ENCODE data around the gene TLE4. TPM values are rescaled to one million over a fixed set of nuclear protein-coding genes. Genes with fewer than 3 reads are reported as not detected.

The TLE4 gene
- total and polyA plus RNA-seq, 2 of the 4 experiments (the other 2 are of a cell fraction), result 68.0 to 78.1 TPM

DNA sequence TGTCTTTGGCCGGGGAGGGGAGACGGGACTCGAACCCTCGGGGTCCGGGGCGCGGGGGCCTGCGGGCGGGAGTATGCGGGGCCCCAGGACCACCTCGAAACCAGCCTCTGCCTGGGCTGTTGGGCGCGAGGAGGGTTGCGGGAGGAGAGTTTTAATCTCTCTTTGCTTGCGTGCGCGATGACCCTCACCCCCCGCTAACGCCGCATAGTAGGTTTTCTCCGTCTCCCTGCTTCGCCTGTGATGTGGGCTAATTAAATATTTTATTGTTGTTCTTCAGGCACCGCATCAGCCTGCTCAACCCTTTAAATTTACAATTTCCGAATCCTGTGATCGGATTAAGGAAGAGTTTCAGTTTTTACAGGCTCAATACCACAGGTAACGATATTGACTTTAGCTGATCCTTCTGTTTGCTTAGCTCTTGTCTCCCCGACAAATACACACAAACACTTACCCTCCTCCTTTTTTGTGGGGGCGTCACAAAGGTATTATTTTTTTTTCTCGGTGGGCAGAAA, 1.7 kb downstream of the TLE4 start:
- Histone ChIP-seq H3K36me3 (ENCODE audit: control insufficient read depth, insufficient read depth, low read length) (no peaks in the 10 kb centered on the region), H2BK120ac (ENCODE audit: low read depth, low read length) (peak overlapping the region; percentile 65; the same call in 1 of the 2 replicates), H3K9me1 (ENCODE audit: insufficient read depth, low read length) (peaks cover 3% of the 10 kb centered on the region; the same call in 1 of the 2 replicates), H3K9me3 (ENCODE audit: control insufficient read depth, insufficient read depth, low read length) (no peaks in the 10 kb centered on the region), H2BK5ac (ENCODE audit: low read depth, low read length, poor library complexity, severe bottlenecking) (peak overlapping the region; percentile 82), H3K14ac (replicated peaks; ENCODE audit: low read depth, low read length) (peak overlapping the region; percentile 90), H3K4me2 (ENCODE audit: low read depth, low read length) (peak overlapping the region; percentile 83), H3K79me1 (ENCODE audit: low read depth in 1 of 2, low read length in 2 of 2) (peaks cover 12 to 33% of the 10 kb centered on the region in 2 experiments; a peak in 3 of 4 replicates), H2BK15ac (ENCODE audit: low read depth, low read length) (0 out of 3 replicates have a peak overlapping the region, but pooled peaks have one; percentile 77), H3K9ac (ENCODE audit: low read depth, low read length) (peak overlapping the region; percentile 95), H4K8ac (ENCODE audit: low read depth in 2 of 2, low read length in 2 of 2) (peak overlapping the region; percentile 67 to 80), H3K23ac (ENCODE audit: low read depth, low read length) (peak overlapping the region; percentile 93), H3K27ac (ENCODE audit: insufficient read depth, low read length) (peak overlapping the region; percentile 63), H4K5ac (ENCODE audit: low read depth, low read length) (peak overlapping the region; percentile 14), H4K20me1 (ENCODE audit: insufficient read depth, low read length) (no peaks in the 10 kb centered on the region), H2BK20ac (ENCODE audit: low read depth, low read length) (peak overlapping the region; percentile 38; the same call in 1 of the 2 replicates), H3K4me3 (ENCODE audit: insufficient read depth, low read depth, low read length) (peak overlapping the region; percentile 83), H3K18ac (ENCODE audit: low read depth, low read length) (peak overlapping the region; percentile 51), H2AFZ (replicated peaks; ENCODE audit: low read length, poor library complexity) (peak overlapping the region; percentile 85), H3K4ac (ENCODE audit: low read depth, low read length) (peak overlapping the region; percentile 67), H2AK9ac (replicated peaks; ENCODE audit: low read depth, low read length, poor library complexity) (peak overlapping the region; percentile 70), H2AK5ac (ENCODE audit: low read depth, low read length) (peak overlapping the region; percentile 12; the same call in 1 of the 2 replicates), H3K4me1 (ENCODE audit: control insufficient read depth, insufficient read depth, low read length) (peaks cover 4% of the 10 kb centered on the region), H4K91ac (ENCODE audit: insufficient read depth, low read depth, low read length) (peak overlapping the region; percentile 56), H3K56ac (ENCODE audit: extremely low read depth, insufficient read depth, low read length) (peak overlapping the region; percentile 76), H3K27me3 (ENCODE audit: control insufficient read depth, insufficient read depth, low read length) (no peaks in the 10 kb centered on the region)
- in situ Hi-C loops (cut with MboI; ENCODE audit: low sequenced_read_pairs) (loop anchor here (10.0 to 25.0 kb wide), 3 partner anchors 379 to 986 kb away; no protein-coding TSS in a partner anchor), dilution Hi-C loops (cut with HindIII; ENCODE audit: low sequenced_read_pairs, unreplicated experiment) (no loop called here), intact Hi-C loops (cut with micrococcal nuclease) (loop anchor here (5.0 to 10.0 kb wide), 11 partner anchors 96 to 1209 kb away; no protein-coding TSS in a partner anchor)
- no CpG with 5 or more reads among the region's 29 CpGs for WGBS, 2 experiments (ENCODE audit: extremely low coverage in 2 of 2, insufficient read length in 1 of 2)
- ATAC-seq (ENCODE audit: low read depth), result no peak
- POLR2A ChIA-PET (ENCODE audit: unreplicated experiment), result no interaction called here
- BruUV-seq (replicated peaks), result no TSS peak
- CTCF ChIA-PET, result interaction anchor here (0.7 to 1.0 kb wide), 2 partner anchors 43 to 565 kb away, joined by 5 to 9 read pairs; no protein-coding TSS in a partner anchor
- DNase-seq, result no peak
- TF ChIP-seq CHD1 (IDR thresholded peaks at IDR 0.05; ENCODE audit: low read depth, low read length), result no peak
- no peak for TF ChIP-seq MAZ (IDR thresholded peaks at IDR 0.05; ENCODE audit: borderline replicate concordance, low read depth, low read length)
- TF ChIP-seq, protein P1, sequence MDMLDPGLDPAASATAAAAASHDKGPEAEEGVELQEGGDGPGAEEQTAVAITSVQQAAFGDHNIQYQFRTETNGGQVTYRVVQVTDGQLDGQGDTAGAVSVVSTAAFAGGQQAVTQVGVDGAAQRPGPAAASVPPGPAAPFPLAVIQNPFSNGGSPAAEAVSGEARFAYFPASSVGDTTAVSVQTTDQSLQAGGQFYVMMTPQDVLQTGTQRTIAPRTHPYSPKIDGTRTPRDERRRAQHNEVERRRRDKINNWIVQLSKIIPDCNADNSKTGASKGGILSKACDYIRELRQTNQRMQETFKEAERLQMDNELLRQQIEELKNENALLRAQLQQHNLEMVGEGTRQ (IDR thresholded peaks at IDR 0.05; ENCODE audit: low read depth, low read length), result no peak
- TF ChIP-seq, protein P2, sequence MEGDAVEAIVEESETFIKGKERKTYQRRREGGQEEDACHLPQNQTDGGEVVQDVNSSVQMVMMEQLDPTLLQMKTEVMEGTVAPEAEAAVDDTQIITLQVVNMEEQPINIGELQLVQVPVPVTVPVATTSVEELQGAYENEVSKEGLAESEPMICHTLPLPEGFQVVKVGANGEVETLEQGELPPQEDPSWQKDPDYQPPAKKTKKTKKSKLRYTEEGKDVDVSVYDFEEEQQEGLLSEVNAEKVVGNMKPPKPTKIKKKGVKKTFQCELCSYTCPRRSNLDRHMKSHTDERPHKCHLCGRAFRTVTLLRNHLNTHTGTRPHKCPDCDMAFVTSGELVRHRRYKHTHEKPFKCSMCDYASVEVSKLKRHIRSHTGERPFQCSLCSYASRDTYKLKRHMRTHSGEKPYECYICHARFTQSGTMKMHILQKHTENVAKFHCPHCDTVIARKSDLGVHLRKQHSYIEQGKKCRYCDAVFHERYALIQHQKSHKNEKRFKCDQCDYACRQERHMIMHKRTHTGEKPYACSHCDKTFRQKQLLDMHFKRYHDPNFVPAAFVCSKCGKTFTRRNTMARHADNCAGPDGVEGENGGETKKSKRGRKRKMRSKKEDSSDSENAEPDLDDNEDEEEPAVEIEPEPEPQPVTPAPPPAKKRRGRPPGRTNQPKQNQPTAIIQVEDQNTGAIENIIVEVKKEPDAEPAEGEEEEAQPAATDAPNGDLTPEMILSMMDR (conservative IDR thresholded peaks at IDR 0.05; ENCODE audit: low read depth, low read length), result no peak
- TF ChIP-seq POLR2A (IDR thresholded peaks at IDR 0.05; ENCODE audit: low read depth, low read length), result no peak
- no peak for TF ChIP-seq MAFK (IDR thresholded peaks at IDR 0.05; ENCODE audit: low read depth, low read length)
- TF ChIP-seq MXI1 (IDR thresholded peaks at IDR 0.05; ENCODE audit: borderline replicate concordance, low read depth, low read length), result no peak
- TF ChIP-seq, protein P3, sequence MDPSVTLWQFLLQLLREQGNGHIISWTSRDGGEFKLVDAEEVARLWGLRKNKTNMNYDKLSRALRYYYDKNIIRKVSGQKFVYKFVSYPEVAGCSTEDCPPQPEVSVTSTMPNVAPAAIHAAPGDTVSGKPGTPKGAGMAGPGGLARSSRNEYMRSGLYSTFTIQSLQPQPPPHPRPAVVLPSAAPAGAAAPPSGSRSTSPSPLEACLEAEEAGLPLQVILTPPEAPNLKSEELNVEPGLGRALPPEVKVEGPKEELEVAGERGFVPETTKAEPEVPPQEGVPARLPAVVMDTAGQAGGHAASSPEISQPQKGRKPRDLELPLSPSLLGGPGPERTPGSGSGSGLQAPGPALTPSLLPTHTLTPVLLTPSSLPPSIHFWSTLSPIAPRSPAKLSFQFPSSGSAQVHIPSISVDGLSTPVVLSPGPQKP (IDR thresholded peaks at IDR 0.05; ENCODE audit: borderline replicate concordance, low read depth, low read length), result no peak
- TF ChIP-seq BHLHE40 (IDR thresholded peaks at IDR 0.05; ENCODE audit: low read depth, low read length), result no peak
- no peak for TF ChIP-seq RFX5 (IDR thresholded peaks at IDR 0.05; ENCODE audit: low read depth, low read length)
- TF ChIP-seq RCOR1 (IDR thresholded peaks at IDR 0.05; ENCODE audit: insufficient replicate concordance, low read length), result no peak
- no peak for TF ChIP-seq NFE2L2 (IDR thresholded peaks at IDR 0.05; ENCODE audit: low read depth, low read length)
- TF ChIP-seq CEBPB (IDR thresholded peaks at IDR 0.05; ENCODE audit: low read depth, low read length), result no peak
- no peak for TF ChIP-seq FOS (IDR thresholded peaks at IDR 0.05; ENCODE audit: low read depth, low read length)
- no peak for TF ChIP-seq SMC3 (IDR thresholded peaks at IDR 0.05; ENCODE audit: low read depth, low read length)

All from IMR-90 (cell line).